NK-92 (cell line): Measurements from ENCODE around the gene FRMPD4.

ENCODE experiments used
- DNase-seq: peaks from one replicate; lab custom pipeline; 2025; ENCODE audit not compliant: unreplicated experiment; lab: John Stamatoyannopoulos, UW

FRMPD4 gene

GRCh38 chrX:12711435-12712040, 573.3 kb downstream of the FRMPD4 start:
- DNase-seq: no peak

GRCh38 chrX:12716574-12716973, 578.3 kb downstream of the FRMPD4 start:
- DNase-seq: no peak

GRCh38 chrX:12719837-12720236, 581.6 kb downstream of the FRMPD4 start:
- DNase-seq: no peak

GRCh38 chrX:12721042-12721441, 582.8 kb downstream of the FRMPD4 start:
- no peak for DNase-seq

GRCh38 chrX:12722314-12722713, 584.0 kb downstream of the FRMPD4 start:
- no peak for DNase-seq

- no peak for DNase-seq
Observed at GRCh38 chrX:12741416-12741815, 603.1 kb downstream of the FRMPD4 start.

DNA sequence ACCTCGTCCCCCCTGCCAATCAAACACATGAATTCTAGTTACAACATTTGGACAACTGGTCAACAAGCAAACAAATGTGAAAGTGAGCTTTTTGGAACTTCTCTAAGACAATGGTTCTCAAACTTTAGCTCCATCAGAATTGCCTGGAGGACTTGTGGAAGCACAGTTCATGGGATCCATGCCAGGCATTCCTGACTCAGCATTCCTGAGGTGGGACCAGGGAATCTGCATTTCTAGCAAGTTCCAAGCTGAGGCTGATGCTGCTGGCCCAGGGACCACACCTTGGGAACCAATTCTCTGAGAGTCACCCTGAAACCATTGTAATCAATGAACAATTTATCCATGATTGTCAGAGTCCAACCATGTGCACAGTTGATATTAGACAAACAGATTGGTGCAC, 609.2 kb downstream of the FRMPD4 start:
- DNase-seq: no peak

DNA sequence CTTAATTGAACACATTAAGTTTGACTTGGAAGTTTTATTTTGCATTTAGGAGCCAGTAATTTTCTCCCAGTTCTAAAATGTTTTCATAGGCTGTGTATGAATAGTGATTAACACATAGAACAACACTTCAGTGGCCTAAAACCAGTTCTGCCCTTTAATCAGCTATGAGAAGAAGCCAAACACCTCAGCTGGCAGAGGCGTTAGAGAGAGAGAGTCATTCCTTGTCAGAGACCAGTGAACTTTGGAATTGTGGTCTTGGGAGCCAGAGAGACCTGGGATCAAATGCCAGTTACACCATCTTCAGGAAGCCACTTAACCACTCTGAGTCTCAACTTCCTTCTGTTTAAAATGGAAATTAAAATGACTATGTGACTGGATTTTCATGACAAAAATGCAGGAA, 613.6 kb downstream of the FRMPD4 start:
- no peak for DNase-seq

GRCh38 chrX:12753366-12753765, 615.1 kb downstream of the FRMPD4 start:
- DNase-seq: no peak

DNA sequence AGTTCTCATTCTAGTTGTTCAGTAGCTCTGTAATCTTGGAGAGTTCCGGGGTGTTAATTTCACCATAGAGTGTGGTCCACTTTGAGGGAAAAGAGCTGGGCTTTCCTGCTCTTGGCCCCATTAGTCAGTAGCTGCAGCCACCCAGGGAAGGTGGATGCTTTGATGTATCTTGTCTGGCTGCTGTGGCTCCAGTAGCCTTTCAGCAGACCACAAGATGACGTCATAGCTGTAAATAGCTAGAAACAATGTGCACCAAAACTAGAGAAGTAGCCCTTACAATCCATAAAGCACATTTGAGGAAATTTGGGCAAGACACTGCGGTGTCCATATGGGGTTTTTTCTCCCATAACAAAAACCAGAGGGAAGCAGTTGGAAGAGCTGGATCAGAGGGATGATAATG, 620.0 kb downstream of the FRMPD4 start:
- no peak for DNase-seq

DNA sequence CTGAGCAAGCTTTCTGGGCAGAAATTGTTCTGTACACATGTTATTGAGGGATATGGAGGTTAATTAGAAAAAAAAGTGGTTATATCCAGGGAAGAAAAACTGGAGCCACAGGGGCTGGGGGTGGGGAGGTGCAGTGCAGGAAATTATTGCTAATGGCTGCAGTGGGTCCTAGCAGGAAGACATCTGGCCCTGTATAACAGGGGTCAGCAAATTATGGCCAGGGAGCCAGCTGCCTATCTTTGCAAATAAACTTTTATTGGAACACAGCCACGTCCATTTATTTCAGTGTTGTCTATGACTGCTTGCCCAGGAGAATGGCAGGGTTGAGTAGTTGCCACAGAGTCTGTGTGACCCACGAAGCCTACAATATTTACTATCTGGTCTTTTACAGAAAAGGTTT, 629.6 kb downstream of the FRMPD4 start:
- DNase-seq: no peak

GRCh38 chrX:12768491-12768890, 630.2 kb downstream of the FRMPD4 start:
- DNase-seq: no peak

GRCh38 chrX:12770440-12770839, 632.2 kb downstream of the FRMPD4 start:
- no peak for DNase-seq

GRCh38 chrX:12771445-12772069, 633.3 kb downstream of the FRMPD4 start:
- DNase-seq: no peak
